Activated T-helper 9 cell treated with anti-CD3 and anti-CD28 coated beads, Interleukin-2, amount 50 U/mL, for 16 hours (primary cell): ENCODE data around the gene PGM5.

Experiments used
- DNase-seq: peaks from one replicate; pipeline ENCODE4 v3.0.0-alpha.2; 2020; ENCODE audit warnings: low read depth

Gene PGM5

DNA sequence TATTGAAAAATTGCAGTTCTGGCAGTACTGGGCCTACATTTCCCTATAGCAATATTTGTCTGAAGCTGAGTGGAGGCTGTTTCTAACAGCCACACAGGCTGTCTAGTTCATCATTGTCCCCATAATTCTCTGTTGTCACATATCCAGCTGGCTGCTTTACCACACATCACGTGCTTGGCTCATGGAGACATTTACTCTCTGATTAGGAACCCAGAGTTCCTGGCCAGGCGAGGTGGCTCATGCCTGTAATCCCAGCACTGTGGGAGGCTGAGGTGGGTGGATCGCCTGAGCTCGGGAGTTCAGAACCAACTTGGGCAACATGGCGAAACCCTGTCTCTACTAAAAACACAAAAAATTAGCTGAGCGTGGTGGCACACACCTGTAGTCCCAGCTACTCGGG is 81.4 kb downstream of the PGM5 start:
- no peak for DNase-seq

- no peak for DNase-seq
Measured at GRCh38 chr9:68443624-68444023, 87.2 kb downstream of the PGM5 start.

DNA sequence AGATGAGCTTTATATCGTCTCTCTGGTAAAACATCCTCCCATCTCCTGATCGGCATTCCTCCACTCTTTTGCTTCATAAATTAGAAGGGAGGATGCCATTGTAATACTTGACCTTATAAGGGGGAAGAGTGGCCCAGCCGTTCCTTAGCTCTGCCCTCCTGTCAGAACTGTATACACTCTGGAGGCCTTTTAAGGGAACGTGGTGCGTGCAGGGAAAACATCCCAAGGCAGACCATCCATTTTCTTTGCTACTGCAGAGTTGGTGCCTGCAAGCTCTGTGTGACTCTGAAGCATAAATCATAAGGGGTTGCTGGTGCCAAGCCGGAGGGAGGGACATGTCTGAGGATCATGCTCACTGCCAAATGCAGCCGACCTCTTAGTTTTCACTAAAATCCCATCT is 90.4 kb downstream of the PGM5 start:
- DNase-seq: no peak

GRCh38 chr9:68447611-68448010 is 91.2 kb downstream of the PGM5 start:
- DNase-seq: no peak

DNA sequence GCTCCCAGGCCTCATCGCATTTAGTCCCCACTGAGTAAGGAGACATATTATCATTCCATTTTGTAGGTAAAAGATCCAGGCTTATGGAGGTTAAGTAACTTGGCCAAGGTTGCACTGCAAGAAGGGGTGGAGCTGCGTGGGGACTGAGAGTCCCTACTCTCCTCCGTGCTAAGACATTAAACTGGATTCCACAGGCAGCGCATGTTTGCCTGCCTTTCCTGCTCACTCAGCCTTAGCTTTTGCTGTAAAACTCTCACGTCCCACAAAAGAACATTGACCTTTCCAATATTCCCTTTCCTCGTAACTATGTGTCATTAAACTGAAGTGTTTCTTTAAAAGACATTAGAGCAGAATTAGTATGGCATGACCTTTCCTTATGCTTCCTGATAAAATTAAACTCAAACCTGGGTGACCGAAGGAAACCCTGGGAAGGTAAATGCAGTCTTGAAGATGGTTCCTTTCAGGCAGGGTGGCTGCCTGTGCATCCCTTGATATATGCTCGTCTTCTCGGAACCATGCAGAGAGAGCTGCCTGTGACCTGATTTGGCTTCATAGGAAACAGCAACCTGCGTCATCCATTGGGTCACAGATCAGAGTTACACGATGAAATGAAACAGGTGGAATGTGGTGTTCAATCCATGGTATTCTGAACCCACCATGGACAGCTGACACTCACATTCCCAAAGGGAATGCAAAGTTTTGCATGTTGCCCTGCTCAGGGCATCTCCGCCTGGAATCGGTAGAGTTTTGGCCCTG is 98.3 kb downstream of the PGM5 start:
- no peak for DNase-seq

DNA sequence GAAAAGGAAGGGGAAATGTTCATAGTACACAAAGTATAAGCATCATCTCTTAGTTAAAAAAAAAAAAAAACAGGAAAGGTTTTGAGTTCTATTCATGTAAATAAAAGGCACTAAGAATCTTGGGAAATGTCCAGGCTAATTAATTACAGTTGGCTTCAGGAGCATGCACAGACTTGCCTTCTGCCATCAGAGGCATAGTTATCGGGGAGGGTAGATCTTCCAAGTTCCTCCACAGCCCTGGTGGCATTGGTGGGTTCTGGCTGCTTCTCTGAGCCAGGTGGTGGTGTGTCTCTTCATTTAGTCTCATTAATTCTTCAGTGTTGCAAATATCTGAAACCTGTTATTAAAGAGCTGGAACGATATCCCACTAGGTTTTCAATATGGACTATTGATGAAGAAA is 99.0 kb downstream of the PGM5 start:
- no peak for DNase-seq

DNA sequence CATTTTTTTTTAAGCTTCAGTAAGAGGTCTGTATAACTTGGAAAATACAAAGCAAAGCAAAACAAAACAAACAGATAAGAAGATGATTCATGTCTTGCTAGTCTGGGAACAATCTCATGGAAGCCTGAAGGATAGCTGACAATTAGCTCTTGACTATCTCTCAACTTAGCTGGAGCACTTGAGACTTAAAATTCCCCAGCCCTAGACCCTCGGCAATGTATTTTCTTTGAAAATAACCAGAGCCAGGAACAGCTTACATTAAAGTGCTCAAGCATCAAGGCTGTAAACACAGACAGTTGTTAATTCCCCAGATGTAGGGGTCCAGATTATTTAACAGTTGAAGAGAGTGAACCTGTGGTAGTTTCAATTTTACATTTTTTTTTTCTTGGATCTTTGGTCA is 101.4 kb downstream of the PGM5 start:
- DNase-seq: no peak

DNA sequence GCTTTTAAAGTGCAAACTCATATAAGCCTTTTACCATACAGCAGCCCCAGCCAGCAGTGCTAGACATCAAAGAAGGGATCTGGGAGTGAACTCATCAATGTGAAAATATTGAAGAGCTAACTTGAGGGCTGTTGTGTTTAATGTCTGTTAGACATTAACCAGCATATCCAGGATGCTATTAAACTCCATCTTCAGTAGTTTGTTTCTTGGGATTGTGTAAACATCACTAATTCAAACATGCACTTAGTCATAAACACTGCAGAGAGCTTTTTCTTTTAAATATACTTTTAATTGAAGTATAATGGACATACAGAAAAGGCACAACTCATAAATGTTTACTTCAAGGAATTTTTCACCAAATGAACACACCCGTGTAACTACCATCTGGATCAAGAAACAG is 102.5 kb downstream of the PGM5 start:
- DNase-seq: no peak

DNA sequence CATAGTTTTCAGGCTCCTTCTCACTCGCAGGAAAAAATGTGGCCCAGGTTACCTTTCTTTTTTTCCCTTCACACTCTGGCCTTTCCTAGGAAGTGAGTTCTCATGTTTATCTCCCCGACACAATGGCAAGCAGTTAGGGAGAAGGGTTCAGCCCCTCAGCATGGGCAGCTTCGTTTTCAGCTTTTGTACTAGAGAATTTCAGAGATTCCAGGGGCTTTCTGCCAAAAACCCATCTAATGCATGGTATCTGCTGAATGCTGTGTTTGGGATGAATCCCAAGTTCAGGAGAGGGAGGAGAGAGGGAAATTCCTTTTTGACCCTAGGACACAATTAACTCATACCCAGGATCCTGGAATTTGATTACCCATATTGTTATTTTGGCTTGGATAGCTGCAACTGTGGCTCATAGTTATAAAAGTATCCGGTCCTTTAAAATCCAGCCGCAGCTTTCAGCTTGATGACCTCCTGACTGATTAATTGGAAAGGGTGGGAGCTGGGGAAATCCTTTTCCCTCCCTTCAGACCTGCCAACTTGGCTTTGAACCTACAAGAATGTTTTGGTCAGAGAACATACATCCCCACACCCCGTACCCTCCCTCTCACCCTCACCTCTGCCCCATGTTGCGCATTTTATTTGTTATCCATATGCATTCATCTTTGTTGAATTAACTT is 105.8 kb downstream of the PGM5 start:
- DNase-seq: no peak

DNA sequence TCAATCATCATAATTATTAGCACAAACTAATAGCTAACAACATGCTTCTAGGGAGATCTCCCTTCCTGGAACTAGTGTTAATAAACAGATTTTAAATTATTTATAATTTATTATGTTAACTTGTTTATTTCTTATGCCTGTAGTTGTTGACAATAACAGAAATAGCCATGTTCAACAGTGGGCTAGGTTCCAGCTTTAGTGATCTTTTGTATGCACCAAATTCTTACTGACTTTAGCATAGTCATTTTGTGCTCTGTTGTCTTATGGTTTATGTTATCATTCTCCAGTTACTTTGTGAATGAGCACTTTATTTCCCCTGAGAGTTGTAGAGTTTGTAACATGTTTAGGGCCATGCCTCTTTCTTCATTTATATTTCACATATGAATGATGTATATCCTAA is 113.7 kb downstream of the PGM5 start:
- no peak for DNase-seq

- no peak for DNase-seq
Measured at GRCh38 chr9:68470634-68471033, 114.2 kb downstream of the PGM5 start.

GRCh38 chr9:68472119-68472518 is 115.7 kb downstream of the PGM5 start:
- DNase-seq: no peak

- no peak for DNase-seq
Measured at GRCh38 chr9:68473790-68474189, 117.4 kb downstream of the PGM5 start.

- no peak for DNase-seq
Measured at GRCh38 chr9:68476422-68476821, 120.0 kb downstream of the PGM5 start.

- DNase-seq: no peak
Measured at GRCh38 chr9:68476847-68477246, 120.4 kb downstream of the PGM5 start.

GRCh38 chr9:68480807-68481206 is 124.4 kb downstream of the PGM5 start:
- no peak for DNase-seq

GRCh38 chr9:68482548-68482947 is 126.1 kb downstream of the PGM5 start:
- no peak for DNase-seq

DNA sequence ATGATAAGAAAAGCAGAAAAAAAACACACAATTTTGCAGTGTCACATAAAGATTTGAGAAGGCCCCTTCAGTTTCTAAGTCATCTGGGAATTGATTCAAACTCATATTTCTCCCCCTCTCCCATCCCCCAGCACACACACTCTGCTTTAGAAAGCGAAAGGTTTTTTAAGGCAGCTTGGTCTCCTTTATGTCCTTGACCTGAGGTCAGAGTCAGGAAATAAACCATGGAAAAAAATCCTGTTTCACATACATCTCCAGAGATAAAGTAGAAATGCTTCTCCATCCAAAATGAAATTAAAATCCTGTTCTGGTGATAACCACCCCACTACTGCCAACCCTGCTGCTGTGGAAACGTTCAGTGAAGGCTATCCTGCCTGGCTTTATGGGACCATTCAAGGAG is 131.7 kb downstream of the PGM5 start:
- no peak for DNase-seq

DNA sequence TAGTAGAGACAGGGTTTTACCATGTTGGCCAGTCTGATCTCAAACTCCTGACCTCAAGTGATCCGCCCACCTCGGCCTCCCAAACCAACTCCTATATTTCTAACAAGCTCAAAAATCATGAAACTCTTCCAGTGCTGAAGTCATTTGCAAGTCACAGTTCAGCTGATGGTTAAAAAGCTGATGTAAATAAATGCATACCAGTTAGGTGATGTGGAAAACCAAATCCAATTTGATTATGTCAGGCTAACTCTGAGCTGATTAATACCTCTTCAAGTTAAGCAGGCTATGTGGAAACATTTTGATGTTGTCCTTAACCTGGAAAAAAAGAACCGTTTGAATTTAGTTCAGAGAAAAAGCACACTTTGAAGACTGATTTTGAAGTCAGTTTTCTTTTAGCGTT is 133.2 kb downstream of the PGM5 start:
- no peak for DNase-seq

DNA sequence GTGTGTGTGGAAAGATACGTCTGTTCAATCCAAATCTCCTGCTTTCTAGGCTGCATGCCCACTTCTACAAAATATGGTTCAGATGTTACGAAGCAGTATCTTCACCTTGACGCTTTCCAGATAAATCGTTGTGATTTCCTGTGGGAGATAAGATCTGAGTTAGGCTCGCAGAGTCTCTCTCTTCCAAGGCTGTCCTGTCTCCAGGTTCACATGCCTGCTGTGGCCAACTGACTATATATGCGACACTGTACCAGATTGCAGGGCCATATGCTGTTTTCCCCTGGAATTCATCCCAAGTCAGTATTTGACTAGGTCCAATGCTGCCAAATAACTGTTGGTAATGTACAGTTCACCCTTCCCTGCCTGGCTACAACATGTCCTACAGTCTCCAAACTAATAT is 136.4 kb downstream of the PGM5 start:
- DNase-seq: no peak

DNA sequence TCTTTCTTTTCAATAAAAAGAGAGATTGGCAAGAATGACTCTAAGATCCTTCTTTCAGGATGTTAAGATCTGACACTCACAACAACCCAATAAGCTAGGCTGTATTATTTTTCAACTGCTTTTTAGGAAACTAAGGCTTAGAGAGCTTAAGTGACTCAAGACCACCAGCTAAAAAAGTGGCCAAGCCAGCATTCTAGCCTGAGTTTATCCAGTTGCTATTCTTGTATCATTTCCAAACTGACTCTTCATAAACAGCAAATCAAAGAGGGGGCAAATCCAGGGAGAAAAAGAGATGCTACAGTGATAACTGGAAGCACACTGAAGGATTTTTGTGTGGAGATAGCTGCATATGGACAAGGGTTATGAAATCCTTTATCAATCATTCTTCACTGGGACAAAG is 137.1 kb downstream of the PGM5 start:
- DNase-seq: no peak

- DNase-seq: no peak
Measured at GRCh38 chr9:68493958-68494577, 137.7 kb downstream of the PGM5 start.

GRCh38 chr9:68495247-68495646 is 138.8 kb downstream of the PGM5 start:
- DNase-seq: no peak

GRCh38 chr9:68496356-68496755 is 139.9 kb downstream of the PGM5 start:
- no peak for DNase-seq
